22Rv1 (cell line): ENCODE measurements around the gene UBE2Z.

Experiments used
- ZFX ChIP-seq: fragments of 450-650 bp; IDR thresholded peaks from 2 replicates; pipeline ENCODE4 v1.6.1; 2017; ENCODE audit warnings: antibody characterized with exemption, borderline replicate concordance
- TF ChIP-seq, protein P1 (sequence below): fragments of 450-650 bp; IDR thresholded peaks from 2 replicates; pipeline ENCODE4 v1.5.1; 2017; ENCODE audit warnings: mild to moderate bottlenecking

DNA sequence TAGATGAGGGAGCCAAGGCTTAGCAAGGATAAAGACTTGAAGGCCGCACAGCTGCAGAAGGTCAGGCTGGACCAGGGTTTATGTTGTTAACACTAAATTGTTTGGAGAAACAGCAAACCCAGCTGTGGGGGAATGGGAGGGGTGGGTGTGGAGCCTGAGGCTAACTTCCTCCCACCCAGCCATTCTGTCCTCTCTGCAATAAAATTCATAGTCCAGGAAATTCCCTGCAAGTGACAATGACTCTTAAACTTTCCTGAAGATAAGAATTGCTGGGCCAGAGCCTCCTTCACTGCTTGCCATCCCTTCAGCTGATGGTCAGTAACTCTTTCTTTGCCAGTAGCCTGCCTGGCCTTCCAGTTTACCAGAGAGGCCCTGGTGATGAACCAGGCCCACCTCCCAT, 35.0 kb upstream of the UBE2Z start:
- TF ChIP-seq, protein P1, sequence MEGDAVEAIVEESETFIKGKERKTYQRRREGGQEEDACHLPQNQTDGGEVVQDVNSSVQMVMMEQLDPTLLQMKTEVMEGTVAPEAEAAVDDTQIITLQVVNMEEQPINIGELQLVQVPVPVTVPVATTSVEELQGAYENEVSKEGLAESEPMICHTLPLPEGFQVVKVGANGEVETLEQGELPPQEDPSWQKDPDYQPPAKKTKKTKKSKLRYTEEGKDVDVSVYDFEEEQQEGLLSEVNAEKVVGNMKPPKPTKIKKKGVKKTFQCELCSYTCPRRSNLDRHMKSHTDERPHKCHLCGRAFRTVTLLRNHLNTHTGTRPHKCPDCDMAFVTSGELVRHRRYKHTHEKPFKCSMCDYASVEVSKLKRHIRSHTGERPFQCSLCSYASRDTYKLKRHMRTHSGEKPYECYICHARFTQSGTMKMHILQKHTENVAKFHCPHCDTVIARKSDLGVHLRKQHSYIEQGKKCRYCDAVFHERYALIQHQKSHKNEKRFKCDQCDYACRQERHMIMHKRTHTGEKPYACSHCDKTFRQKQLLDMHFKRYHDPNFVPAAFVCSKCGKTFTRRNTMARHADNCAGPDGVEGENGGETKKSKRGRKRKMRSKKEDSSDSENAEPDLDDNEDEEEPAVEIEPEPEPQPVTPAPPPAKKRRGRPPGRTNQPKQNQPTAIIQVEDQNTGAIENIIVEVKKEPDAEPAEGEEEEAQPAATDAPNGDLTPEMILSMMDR, result no peak
- no peak for TF ChIP-seq ZFX
